PC-9 (cell line): ENCODE data around the gene PLXNA3.

Source experiments
- EZH2 ChIP-seq: fragments of 200-600 bp; sonication (generic); IDR thresholded peaks from 2 replicates; pipeline ENCODE4 v1.8.0; 2017; ENCODE audit warnings: antibody characterized with exemption, low read depth
- TF ChIP-seq, protein P1 (sequence below): fragments of 200-600 bp; sonication (generic); conservative IDR thresholded peaks from 2 replicates; pipeline ENCODE4 v1.6.1; 2017; ENCODE audit warnings: mixed run types, antibody characterized with exemption, mild to moderate bottlenecking, moderate library complexity

DNA sequence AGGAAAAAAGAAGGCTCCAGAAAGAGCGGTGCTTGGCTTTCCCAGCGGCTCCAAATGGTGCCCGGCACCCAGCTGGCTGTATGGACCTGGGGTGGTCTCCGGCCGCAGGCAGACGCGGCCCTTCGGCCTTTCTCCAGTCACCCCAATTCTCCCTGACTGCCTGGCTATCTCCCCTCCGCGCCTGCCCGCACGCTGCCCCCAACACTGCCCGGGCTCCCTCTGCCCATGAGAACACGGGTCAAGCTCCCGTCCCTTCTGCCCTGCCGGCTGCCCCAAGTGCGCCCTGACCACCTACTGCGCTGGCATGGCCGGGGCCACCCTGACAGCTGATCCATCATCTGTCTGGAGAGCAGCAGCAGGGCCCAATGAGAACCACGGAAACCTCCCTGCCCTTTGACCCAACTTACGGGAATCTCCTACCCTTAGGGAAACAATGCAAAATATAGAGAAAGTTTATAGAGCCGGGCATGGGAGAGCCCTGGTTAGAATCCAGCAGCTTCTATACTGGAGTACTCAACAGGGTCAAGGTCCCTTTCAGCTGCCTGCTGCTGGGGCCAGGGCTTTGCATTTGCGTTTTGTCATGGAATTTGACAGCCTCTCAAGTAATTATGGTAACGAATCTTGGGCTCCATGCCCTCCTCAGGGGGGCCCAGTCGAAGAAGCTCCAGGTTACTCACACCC is 59.2 kb downstream of the PLXNA3 start:
- no peak for TF ChIP-seq EZH2
- TF ChIP-seq, protein P1, sequence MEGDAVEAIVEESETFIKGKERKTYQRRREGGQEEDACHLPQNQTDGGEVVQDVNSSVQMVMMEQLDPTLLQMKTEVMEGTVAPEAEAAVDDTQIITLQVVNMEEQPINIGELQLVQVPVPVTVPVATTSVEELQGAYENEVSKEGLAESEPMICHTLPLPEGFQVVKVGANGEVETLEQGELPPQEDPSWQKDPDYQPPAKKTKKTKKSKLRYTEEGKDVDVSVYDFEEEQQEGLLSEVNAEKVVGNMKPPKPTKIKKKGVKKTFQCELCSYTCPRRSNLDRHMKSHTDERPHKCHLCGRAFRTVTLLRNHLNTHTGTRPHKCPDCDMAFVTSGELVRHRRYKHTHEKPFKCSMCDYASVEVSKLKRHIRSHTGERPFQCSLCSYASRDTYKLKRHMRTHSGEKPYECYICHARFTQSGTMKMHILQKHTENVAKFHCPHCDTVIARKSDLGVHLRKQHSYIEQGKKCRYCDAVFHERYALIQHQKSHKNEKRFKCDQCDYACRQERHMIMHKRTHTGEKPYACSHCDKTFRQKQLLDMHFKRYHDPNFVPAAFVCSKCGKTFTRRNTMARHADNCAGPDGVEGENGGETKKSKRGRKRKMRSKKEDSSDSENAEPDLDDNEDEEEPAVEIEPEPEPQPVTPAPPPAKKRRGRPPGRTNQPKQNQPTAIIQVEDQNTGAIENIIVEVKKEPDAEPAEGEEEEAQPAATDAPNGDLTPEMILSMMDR = no peak
